HepG2 (cell line): ENCODE results near the gene PRKRIP1. TPM values are rescaled to one million over a fixed set of nuclear protein-coding genes. Genes with fewer than 3 reads are reported as not detected.

Experiments used
- ATAC-seq: fragments of 200-7000 bp; cut with Tn5 transposase; 3 replicates; pipeline ENCODE4 v1.9.1; 2020; ENCODE audit warnings: mild to moderate bottlenecking, moderate library complexity
- BruUV-seq: library from RNA; stranded (reverse); fragments of 400-500 nt; replicated peaks from 2 replicates; lab custom pipeline; 2021; lab: Mats Ljungman, UMichigan
- CTCF ChIA-PET: fragments of 300-600 bp; formaldehyde crosslinking; extraction: SDS; loops from one replicate; lab custom pipeline; 2021; ENCODE audit warnings: low total read pairs, inconsistent platforms, low intra/inter-chr PET ratio; lab: Yijun Ruan, JAX
- POLR2A ChIA-PET: fragments of 350-600 bp; sonication (Branson Sonifier 250); formaldehyde crosslinking; loops from one replicate; lab custom pipeline; 2020; ENCODE audit warnings: antibody characterized with exemption, inconsistent platforms; lab: Yijun Ruan, JAX
- DNase-seq: peaks from one replicate; pipeline ENCODE4 v3.0.0-alpha.2; 2015; ENCODE audit warnings: low spot score
- FAIRE-seq: peaks from 3 replicates; lab custom pipeline; 2011; peaks lifted over from hg19 to GRCh38; lab: Jason Lieb, UNC
- H2AFZ ChIP-seq: one replicate; pipeline ENCODE4 v1.6.1; 2011; ENCODE audit warnings: low read length, inconsistent platforms
- H3K27ac ChIP-seq: fragments of 300-600 bp; 3 replicates; pipeline ENCODE4 v1.8.0; 2011; ENCODE audit warnings: mixed run types, mild to moderate bottlenecking, mixed read lengths, low read length, inconsistent platforms; ENCODE audit not compliant: insufficient read depth; ENCODE audit errors: extremely low read length
- H3K27me3 ChIP-seq, 2 experiments: fragments of 200-600 bp in 1 of 2; 2 replicates in 1 of 2; 3 replicates in 1 of 2; pipeline versions ENCODE4 v1.6.0 to v1.8.0; 2011; ENCODE audit warnings: low read length in 2 of 2, mild to moderate bottlenecking in 2 of 2, moderate library complexity in 2 of 2, inconsistent platforms in 1 of 2; ENCODE audit not compliant: insufficient read depth in 2 of 2, control insufficient read depth in 1 of 2
- H3K36me3 ChIP-seq, 2 experiments: fragments of 200-600 bp in 1 of 2; replicated peaks in 1 of 2; 2 replicates in 1 of 2; 3 replicates in 1 of 2; pipeline versions ENCODE4 v1.5.1 to v1.8.0; 2011; ENCODE audit warnings: low read length in 2 of 2, inconsistent platforms in 1 of 2; ENCODE audit not compliant: insufficient read depth in 2 of 2, control insufficient read depth in 1 of 2
- H3K4me1 ChIP-seq: 2 replicates; pipeline ENCODE4 v1.5.1; 2012; ENCODE audit warnings: low read length, inconsistent platforms; ENCODE audit not compliant: insufficient read depth
- H3K4me2 ChIP-seq: 2 replicates; pipeline ENCODE4 v1.6.0; 2011; ENCODE audit warnings: low read depth, low read length, inconsistent platforms
- H3K4me3 ChIP-seq, 3 experiments: fragments of 200-600 bp in 1 of 3; sonication (generic), shearing (Covaris generic) in 1 of 3; replicated peaks in 1 of 3; 2 replicates each; pipeline ENCODE4 v1.5.1; 2011 to 2016; ENCODE audit warnings: low read length in 3 of 3, inconsistent platforms in 2 of 3, low read depth in 2 of 3, mild to moderate bottlenecking in 2 of 3, control low read depth in 1 of 3, mixed read lengths in 1 of 3; ENCODE audit not compliant: insufficient read depth in 1 of 3
- H3K79me2 ChIP-seq: one replicate; pipeline ENCODE4 v1.6.1; 2011; ENCODE audit warnings: low read length, inconsistent platforms; ENCODE audit not compliant: insufficient read depth
- H3K9ac ChIP-seq: 2 replicates; pipeline ENCODE4 v1.6.0; 2011; ENCODE audit warnings: mild to moderate bottlenecking, low read depth, low read length, inconsistent platforms; ENCODE audit not compliant: insufficient read depth
- H3K9me3 ChIP-seq: 2 replicates; pipeline ENCODE4 v1.5.1; 2012; ENCODE audit warnings: mild to moderate bottlenecking, low read length
- H4K20me1 ChIP-seq: 2 replicates; pipeline ENCODE4 v1.6.0; 2011; ENCODE audit warnings: inconsistent platforms, mild to moderate bottlenecking, low read length, moderate library complexity; ENCODE audit not compliant: insufficient read depth
- ESRRA ChIP-seq: sonication (generic); formaldehyde crosslinking; IDR thresholded peaks from 2 replicates; pipeline ENCODE4 v1.5.1; 2020; ENCODE audit warnings: mild to moderate bottlenecking, low read depth, missing genetic modification reagents
- HOXA3 ChIP-seq: sonication (generic); formaldehyde crosslinking; IDR thresholded peaks from 2 replicates; pipeline ENCODE4 v1.5.0; 2020; ENCODE audit warnings: missing genetic modification reagents
- KLF11 ChIP-seq: IDR thresholded peaks from 2 replicates; pipeline ENCODE4 v1.6.1; 2016; ENCODE audit warnings: missing compliant biosample characterization
- MEIS1 ChIP-seq: sonication (generic); formaldehyde crosslinking; IDR thresholded peaks from 2 replicates; pipeline ENCODE4 v1.9.0; 2021; ENCODE audit warnings: mild to moderate bottlenecking, missing genetic modification reagents, moderate library complexity, borderline replicate concordance
- POLR2AphosphoS2 ChIP-seq: IDR thresholded peaks from 2 replicates; pipeline ENCODE4 v1.6.1; 2011; ENCODE audit warnings: low read depth, low read length, improper control_type of control experiment
- SMARCE1 ChIP-seq: fragments of 450-650 bp; IDR thresholded peaks from 2 replicates; pipeline ENCODE4 v1.6.1; 2017; ENCODE audit warnings: borderline replicate concordance
- TGIF2 ChIP-seq: IDR thresholded peaks from 2 replicates; pipeline ENCODE4 v1.6.1; 2016; ENCODE audit warnings: control low read depth, missing compliant biosample characterization
- ZNF124 ChIP-seq: sonication (generic); formaldehyde crosslinking; IDR thresholded peaks from 2 replicates; pipeline ENCODE4 v1.4.0; 2020; ENCODE audit warnings: missing genetic modification reagents
- ZNF234 ChIP-seq: sonication (generic); formaldehyde crosslinking; conservative IDR thresholded peaks from 2 replicates; pipeline ENCODE4 v1.5.1; 2020; ENCODE audit warnings: mild to moderate bottlenecking, missing genetic modification reagents
- ZNF251 ChIP-seq: sonication (generic); formaldehyde crosslinking; IDR thresholded peaks from 2 replicates; pipeline ENCODE4 v1.9.0; 2021; ENCODE audit warnings: mild to moderate bottlenecking, missing genetic modification reagents
- ZNF326 ChIP-seq: sonication (generic); formaldehyde crosslinking; IDR thresholded peaks from 2 replicates; pipeline ENCODE4 v1.4.0; 2020; ENCODE audit warnings: missing genetic modification reagents, borderline replicate concordance
- ZNF615 ChIP-seq: sonication (generic); formaldehyde crosslinking; IDR thresholded peaks from 2 replicates; pipeline ENCODE4 v1.5.0; 2020; ENCODE audit warnings: mild to moderate bottlenecking, missing genetic modification reagents, borderline replicate concordance
- ZNF713 ChIP-seq: sonication (generic); formaldehyde crosslinking; IDR thresholded peaks from 2 replicates; pipeline ENCODE4 v1.4.0; 2020; ENCODE audit warnings: mild to moderate bottlenecking, missing genetic modification reagents
- WGBS: methylation state at CpG from one replicate; pipeline ENCODE4 v1.1.6; 2017; ENCODE audit warnings: low lambda C conversion rate; 5-methylcytosine and 5-hydroxymethylcytosine counted together
- in situ Hi-C: cut with HindIII; loops from 2 replicates; pipeline ENCODE4 v1.10.0; 2017; ENCODE audit warnings: low pct_unique_long_range_greater_than_20kb; ENCODE audit not compliant: extremely low pct_ligation_motif_present
- intact Hi-C: fragments of 100-400 bp; cut with micrococcal nuclease; formaldehyde crosslinking; loops from one replicate; pipeline ENCODE4 v1.10.0; 2022; ENCODE audit not compliant: unreplicated experiment
- polyA plus RNA-seq, 8 experiments: library from polyadenylated mRNA; depleted of rRNA in 3 of 8; stranded (reverse) in 7 of 8; unstranded in 1 of 8; fragments of >200 nt; fragmentation: Illumina TruSeq in 4 of 8; extraction: Trizol in 4 of 8; gene quantifications; 2 replicates each; pipeline versions ENCODE4 v1.2.1 to v1.2.3, GENCODE V29; 2011 to 2016; ENCODE audit warnings: low read depth in 4 of 8, missing spikeins in 1 of 8, mixed read lengths in 1 of 8; ENCODE audit not compliant: insufficient read depth in 1 of 8
- total RNA-seq, 5 experiments: library from RNA; depleted of rRNA; stranded (reverse); fragments of >200 nt; fragmentation: Illumina TruSeq; extraction: Trizol; gene quantifications; 2 replicates each; pipeline ENCODE4 v1.2.3, GENCODE V29; 2016; ENCODE audit warnings: low read depth in 1 of 5
- TF ChIP-seq, protein P1 (sequence below): sonication (generic); formaldehyde crosslinking; IDR thresholded peaks from 2 replicates; pipeline ENCODE4 v1.9.0; 2022; ENCODE audit warnings: missing genetic modification reagents, mild to moderate bottlenecking, borderline replicate concordance
- TF ChIP-seq, protein P2 (sequence below): sonication (generic); formaldehyde crosslinking; IDR thresholded peaks from 2 replicates; pipeline ENCODE4 v1.4.0; 2020; ENCODE audit warnings: missing genetic modification reagents

PRKRIP1 gene
- total and polyA plus RNA-seq, 2 of the 13 experiments (the other 11 are each of a cell fraction or from before 2014, with no cell fraction given) = 13.2 to 16.8 TPM

DNA sequence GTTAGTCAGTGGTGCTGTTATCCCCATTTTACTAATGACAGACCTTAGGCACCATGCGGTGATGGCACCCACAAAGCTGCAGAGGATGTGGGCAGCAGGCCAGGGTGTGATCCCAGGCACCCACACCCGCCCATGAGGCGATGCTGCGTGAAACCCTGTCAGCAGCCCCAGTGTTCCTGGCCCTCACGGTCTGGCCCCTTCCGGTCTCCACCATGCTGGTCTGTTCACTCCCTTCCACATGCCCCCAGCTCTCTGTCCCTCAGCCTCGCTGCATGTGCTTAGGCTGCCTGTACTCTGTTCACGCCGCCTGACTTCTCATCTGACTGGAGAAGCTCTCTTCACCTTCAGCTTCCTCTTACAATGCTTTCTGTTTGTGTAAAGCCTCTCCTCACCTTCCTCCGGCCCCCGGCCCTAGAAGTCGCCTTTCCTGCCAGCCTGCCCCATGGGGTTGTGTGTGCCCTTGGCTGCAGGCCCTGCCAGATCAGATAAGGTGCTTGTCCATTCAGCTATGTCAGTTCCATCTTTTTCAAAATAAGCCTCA, 19.6 kb downstream of the PRKRIP1 start:
- WGBS = 96% methylated on average over 8 of the region's 12 CpGs
- H3K36me3 ChIP-seq = peaks cover 16 to 83% of the 10 kb centered on the region in 2 experiments
- no peaks in the 10 kb centered on the region for H3K27me3 ChIP-seq
- no TSS peak for BruUV-seq
- no peaks in the 10 kb centered on the region for H3K9me3 ChIP-seq
- ATAC-seq (no peak), DNase-seq (no peak), FAIRE-seq (no peak)
- H3K4me3 ChIP-seq = no peak overlapping the region
- H3K9ac ChIP-seq = no peak overlapping the region
- no peaks in the 10 kb centered on the region for H3K4me1 ChIP-seq
- H3K79me2 ChIP-seq = no peaks in the 10 kb centered on the region
- H2AFZ ChIP-seq = no peak overlapping the region
- ChIA-PET CTCF (no interaction called here), POLR2A (no interaction called here)
- intact Hi-C loops = no loop called here
- no peak overlapping the region for H3K27ac ChIP-seq
- H3K4me2 ChIP-seq = no peak overlapping the region
- no peak for TF ChIP-seq MEIS1 (CRISPR knock-in tag)
- no peak for TF ChIP-seq HOXA3
- no peak for TF ChIP-seq ZNF124 (CRISPR knock-in tag)
- TF ChIP-seq, protein P1, sequence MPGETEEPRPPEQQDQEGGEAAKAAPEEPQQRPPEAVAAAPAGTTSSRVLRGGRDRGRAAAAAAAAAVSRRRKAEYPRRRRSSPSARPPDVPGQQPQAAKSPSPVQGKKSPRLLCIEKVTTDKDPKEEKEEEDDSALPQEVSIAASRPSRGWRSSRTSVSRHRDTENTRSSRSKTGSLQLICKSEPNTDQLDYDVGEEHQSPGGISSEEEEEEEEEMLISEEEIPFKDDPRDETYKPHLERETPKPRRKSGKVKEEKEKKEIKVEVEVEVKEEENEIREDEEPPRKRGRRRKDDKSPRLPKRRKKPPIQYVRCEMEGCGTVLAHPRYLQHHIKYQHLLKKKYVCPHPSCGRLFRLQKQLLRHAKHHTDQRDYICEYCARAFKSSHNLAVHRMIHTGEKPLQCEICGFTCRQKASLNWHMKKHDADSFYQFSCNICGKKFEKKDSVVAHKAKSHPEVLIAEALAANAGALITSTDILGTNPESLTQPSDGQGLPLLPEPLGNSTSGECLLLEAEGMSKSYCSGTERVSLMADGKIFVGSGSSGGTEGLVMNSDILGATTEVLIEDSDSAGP (CRISPR knock-in tag) = no peak
- no peak for TF ChIP-seq ZNF251
- no peak for TF ChIP-seq KLF11 (CRISPR knock-in tag)
- H4K20me1 ChIP-seq = peaks cover 8% of the 10 kb centered on the region; the same call in 1 of the 2 replicates
- in situ Hi-C loops = no loop called here

DNA sequence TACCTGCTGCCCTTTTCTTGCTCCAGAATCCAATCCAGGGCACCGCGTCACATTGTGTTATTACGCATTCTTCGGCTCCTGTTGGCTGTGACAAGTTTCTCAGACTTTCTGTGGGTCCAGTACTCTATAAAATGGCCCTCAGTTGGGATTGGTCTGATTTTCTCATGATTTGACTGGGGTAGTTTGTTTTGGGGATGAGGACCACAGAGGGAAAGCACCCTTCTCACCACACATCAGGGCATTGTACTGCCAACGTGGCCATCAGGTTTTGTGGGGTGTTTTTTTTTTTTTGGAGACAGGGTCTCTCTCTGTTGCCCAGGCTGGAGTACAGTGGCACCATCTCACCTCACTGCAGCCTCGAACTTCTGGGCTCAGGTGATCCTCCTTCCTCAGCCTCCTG, 20.2 kb downstream of the PRKRIP1 start:
- no peaks in the 10 kb centered on the region for H3K9me3 ChIP-seq
- peaks cover 8% of the 10 kb centered on the region; the same call in 1 of the 2 replicates for H4K20me1 ChIP-seq
- no peaks in the 10 kb centered on the region for H3K4me1 ChIP-seq
- CTCF ChIA-PET = no interaction called here
- no peak overlapping the region for H2AFZ ChIP-seq
- POLR2A ChIA-PET = no interaction called here
- intact Hi-C loops = no loop called here
- no peak overlapping the region for H3K4me3 ChIP-seq
- ATAC-seq (no peak), DNase-seq (no peak), FAIRE-seq (no peak)
- 97% methylated on average over 6 of the region's 6 CpGs for WGBS
- H3K27ac ChIP-seq = no peak overlapping the region
- no TSS peak for BruUV-seq
- H3K79me2 ChIP-seq = no peaks in the 10 kb centered on the region
- in situ Hi-C loops = no loop called here
- H3K9ac ChIP-seq = no peak overlapping the region
- H3K4me2 ChIP-seq = no peak overlapping the region
- peaks cover 17 to 85% of the 10 kb centered on the region in 2 experiments for H3K36me3 ChIP-seq
- H3K27me3 ChIP-seq = no peaks in the 10 kb centered on the region
- no peak for TF ChIP-seq ZNF234
- TF ChIP-seq ZNF615 (CRISPR knock-in tag) = no peak
- TF ChIP-seq ESRRA (CRISPR knock-in tag) = no peak
- TF ChIP-seq SMARCE1 = no peak
- no peak for TF ChIP-seq ZNF713 (CRISPR knock-in tag)
- TF ChIP-seq TGIF2 (CRISPR knock-in tag) = no peak
- TF ChIP-seq, protein P2, sequence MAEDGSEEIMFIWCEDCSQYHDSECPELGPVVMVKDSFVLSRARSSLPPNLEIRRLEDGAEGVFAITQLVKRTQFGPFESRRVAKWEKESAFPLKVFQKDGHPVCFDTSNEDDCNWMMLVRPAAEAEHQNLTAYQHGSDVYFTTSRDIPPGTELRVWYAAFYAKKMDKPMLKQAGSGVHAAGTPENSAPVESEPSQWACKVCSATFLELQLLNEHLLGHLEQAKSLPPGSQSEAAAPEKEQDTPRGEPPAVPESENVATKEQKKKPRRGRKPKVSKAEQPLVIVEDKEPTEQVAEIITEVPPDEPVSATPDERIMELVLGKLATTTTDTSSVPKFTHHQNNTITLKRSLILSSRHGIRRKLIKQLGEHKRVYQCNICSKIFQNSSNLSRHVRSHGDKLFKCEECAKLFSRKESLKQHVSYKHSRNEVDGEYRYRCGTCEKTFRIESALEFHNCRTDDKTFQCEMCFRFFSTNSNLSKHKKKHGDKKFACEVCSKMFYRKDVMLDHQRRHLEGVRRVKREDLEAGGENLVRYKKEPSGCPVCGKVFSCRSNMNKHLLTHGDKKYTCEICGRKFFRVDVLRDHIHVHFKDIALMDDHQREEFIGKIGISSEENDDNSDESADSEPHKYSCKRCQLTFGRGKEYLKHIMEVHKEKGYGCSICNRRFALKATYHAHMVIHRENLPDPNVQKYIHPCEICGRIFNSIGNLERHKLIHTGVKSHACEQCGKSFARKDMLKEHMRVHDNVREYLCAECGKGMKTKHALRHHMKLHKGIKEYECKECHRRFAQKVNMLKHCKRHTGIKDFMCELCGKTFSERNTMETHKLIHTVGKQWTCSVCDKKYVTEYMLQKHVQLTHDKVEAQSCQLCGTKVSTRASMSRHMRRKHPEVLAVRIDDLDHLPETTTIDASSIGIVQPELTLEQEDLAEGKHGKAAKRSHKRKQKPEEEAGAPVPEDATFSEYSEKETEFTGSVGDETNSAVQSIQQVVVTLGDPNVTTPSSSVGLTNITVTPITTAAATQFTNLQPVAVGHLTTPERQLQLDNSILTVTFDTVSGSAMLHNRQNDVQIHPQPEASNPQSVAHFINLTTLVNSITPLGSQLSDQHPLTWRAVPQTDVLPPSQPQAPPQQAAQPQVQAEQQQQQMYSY (CRISPR knock-in tag) = no peak
- no peak for TF ChIP-seq ZNF326
- no peak for TF ChIP-seq POLR2AphosphoS2
